ENCODE results near the gene SMURF2. TPM values are rescaled to one million over a fixed set of nuclear protein-coding genes. Genes with fewer than 3 reads are reported as not detected.

Gene SMURF2
- total RNA-seq, 1 experiment from 2014 or later: 35.3 TPM

- Mint-ChIP-seq H3K9me3 (no peaks in the 10 kb centered on the region), H3K4me1 (peaks cover 0 to 5% of the 10 kb centered on the region in 2 experiments; a peak in 1 of 4 replicates), H3K4me3 (no peak overlapping the region), H3K36me3 (ENCODE audit: insufficient read depth in 1 of 3, low read depth in 3 of 3) (peaks cover 0 to 5% (median 4%) of the 10 kb centered on the region in 3 experiments; a peak in 3 of 7 replicates), H3K27me3 (ENCODE audit: low read depth) (no peaks in the 10 kb centered on the region), H3K27ac (no peak overlapping the region)
- H4K20me1 ChIP-seq (ENCODE audit: control insufficient read depth, insufficient read depth, insufficient read length): no peaks in the 10 kb centered on the region
- no peak overlapping the region for H3K9ac ChIP-seq (ENCODE audit: extremely low read depth, insufficient read length, low read length)
- TF ChIP-seq CTCF (conservative IDR thresholded peaks at IDR 0.05): no peak
- H2AK5ac ChIP-seq (ENCODE audit: insufficient read length, low read length): no peak overlapping the region
- H3K23ac ChIP-seq (ENCODE audit: insufficient read length, low read depth, low read length): no peak overlapping the region
- H3T11ph ChIP-seq (ENCODE audit: low read length): no peak overlapping the region
- no peak overlapping the region for H3K4me2 ChIP-seq (ENCODE audit: insufficient read depth, insufficient read length, low read length)
- no peak overlapping the region for H2BK20ac ChIP-seq (ENCODE audit: low read depth, low read length, poor library complexity, severe bottlenecking)
- no peak overlapping the region for H3K4ac ChIP-seq (ENCODE audit: low read depth, low read length)
- no peak overlapping the region for H3K27ac ChIP-seq (ENCODE audit: insufficient read length, low read depth, low read length)
- H3K18ac ChIP-seq (ENCODE audit: insufficient read length, low read depth, low read length): no peak overlapping the region
- H3K56ac ChIP-seq (ENCODE audit: insufficient read length, low read depth, low read length): no peak overlapping the region
- H3K9me3 ChIP-seq (ENCODE audit: control insufficient read depth, low read depth, low read length): no peaks in the 10 kb centered on the region
- no peaks in the 10 kb centered on the region for H3K79me1 ChIP-seq (ENCODE audit: insufficient read depth, low read depth, low read length, poor library complexity, severe bottlenecking)
- no peak for DNase-seq
- H3K14ac ChIP-seq (ENCODE audit: insufficient read depth, low read length): no peak overlapping the region
- no peak overlapping the region for H2BK15ac ChIP-seq (ENCODE audit: low read depth, low read length)
- WGBS (ENCODE audit: extremely low coverage, insufficient read length, low lambda C conversion rate): no CpG with 5 or more reads among the region's 4 CpGs
- no peak overlapping the region for H2AFZ ChIP-seq (ENCODE audit: low read length)
- H3K79me2 ChIP-seq (ENCODE audit: insufficient read depth, low read length): no peaks in the 10 kb centered on the region; the same call in 1 of the 2 replicates
- H2BK12ac ChIP-seq (ENCODE audit: insufficient read length, low read depth, low read length): no peak overlapping the region
- no peak overlapping the region for H2BK5ac ChIP-seq (ENCODE audit: insufficient read length, low read length)
- H3K27me3 ChIP-seq (ENCODE audit: insufficient read depth, low read length): no peaks in the 10 kb centered on the region
- no peaks in the 10 kb centered on the region for H3K23me2 ChIP-seq (ENCODE audit: insufficient read length, low read depth, low read length, poor library complexity, severe bottlenecking)
- no peak overlapping the region for H4K8ac ChIP-seq (replicated peaks; ENCODE audit: insufficient read length, low read depth, low read length)
- H4K91ac ChIP-seq (ENCODE audit: insufficient read length, low read depth, low read length): no peak overlapping the region
- H3K4me1 ChIP-seq (ENCODE audit: insufficient read depth, low read length): no peaks in the 10 kb centered on the region; the same call in 1 of the 2 replicates
- no peak overlapping the region for H2BK120ac ChIP-seq (ENCODE audit: low read depth, low read length, poor library complexity, severe bottlenecking)
- no peak overlapping the region for H4K5ac ChIP-seq (ENCODE audit: insufficient read length, low read depth, low read length)
Measured at GRCh38 chr17:64639516-64639915, 22.6 kb downstream of the SMURF2 start.
